CD8-positive, alpha-beta memory T cell (primary cell): ENCODE results near the gene AXIN2. TPM values are rescaled to one million over a fixed set of nuclear protein-coding genes. Genes with fewer than 3 reads are reported as not detected.

Experiments
- CTCF ChIA-PET: fragments of 350-600 bp; sonication (Branson Sonifier 250); formaldehyde crosslinking; loops from one replicate; lab custom pipeline; 2021; ENCODE audit warnings: antibody characterized with exemption; lab: Charles Lee
- POLR2A ChIA-PET: fragments of 350-600 bp; sonication (Branson Sonifier 250); formaldehyde crosslinking; loops from one replicate; lab custom pipeline; 2021; ENCODE audit warnings: antibody characterized with exemption; lab: Charles Lee
- DNase-seq, 5 donors: peaks; one replicate each; pipeline versions ENCODE4 v3.0.0 to v3.0.0-alpha.2; 2020 to 2022; ENCODE audit warnings: mixed read lengths in 1 of 5
- H3K27ac ChIP-seq: one replicate; pipeline ENCODE4 v1.7.0; 2013; ENCODE audit warnings: low read depth, mild to moderate bottlenecking, low read length, moderate library complexity
- H3K27me3 ChIP-seq: 2 replicates; pipeline ENCODE4 v1.7.0; 2013; ENCODE audit warnings: low read length, mild to moderate bottlenecking; ENCODE audit not compliant: insufficient read depth, poor library complexity, severe bottlenecking
- H3K36me3 ChIP-seq: 2 replicates; pipeline ENCODE4 v1.7.0; 2013; ENCODE audit warnings: mild to moderate bottlenecking, low read length, moderate library complexity; ENCODE audit not compliant: insufficient read depth
- H3K4me1 ChIP-seq: 2 replicates; pipeline ENCODE4 v1.7.0; 2013; ENCODE audit warnings: mild to moderate bottlenecking, low read length, moderate library complexity; ENCODE audit not compliant: insufficient read depth
- H3K4me3 ChIP-seq: 2 replicates; pipeline ENCODE4 v1.7.0; 2013; ENCODE audit warnings: mild to moderate bottlenecking, low read length
- H3K9me3 ChIP-seq: 2 replicates; pipeline ENCODE4 v1.7.0; 2013; ENCODE audit warnings: mild to moderate bottlenecking, low read length
- H3K27ac Mint-ChIP-seq, 8 donors: one replicate each; pipeline ENCODE4 v1.8.0; 2020 to 2021; ENCODE audit warnings: mixed read lengths in 8 of 8, mild to moderate bottlenecking in 6 of 8, inconsistent platforms in 3 of 8, moderate library complexity in 3 of 8
- H3K27me3 Mint-ChIP-seq, 2 donors: one replicate each; pipeline ENCODE4 v1.8.0; 2020 to 2021; ENCODE audit warnings: mixed read lengths in 2 of 2, mild to moderate bottlenecking in 1 of 2, moderate library complexity in 1 of 2
- H3K36me3 Mint-ChIP-seq, 3 donors: one replicate each; pipeline ENCODE4 v1.8.0; 2020 to 2021; ENCODE audit warnings: mixed read lengths in 3 of 3, inconsistent platforms in 1 of 3, mild to moderate bottlenecking in 1 of 3
- H3K4me1 Mint-ChIP-seq, 3 donors: one replicate each; pipeline ENCODE4 v1.8.0; 2020 to 2021; ENCODE audit warnings: mixed read lengths in 3 of 3, inconsistent platforms in 1 of 3, mild to moderate bottlenecking in 1 of 3
- H3K4me3 Mint-ChIP-seq, 7 donors: one replicate each; pipeline ENCODE4 v1.8.0; 2020 to 2021; ENCODE audit warnings: mixed read lengths in 7 of 7, mild to moderate bottlenecking in 6 of 7, moderate library complexity in 4 of 7, inconsistent platforms in 2 of 7
- H3K9me3 Mint-ChIP-seq, 5 donors: one replicate each; pipeline ENCODE4 v1.8.0; 2020 to 2022; ENCODE audit warnings: mixed read lengths in 5 of 5, mild to moderate bottlenecking in 3 of 5, moderate library complexity in 2 of 5, inconsistent platforms in 1 of 5
- polyA plus RNA-seq: library from polyadenylated mRNA; unstranded; fragments of 300-500 nt; fragmentation: Illumina TruSeq; gene quantifications from one replicate; pipeline ENCODE4 v1.2.3, GENCODE V29; 2021
- total RNA-seq, 2 experiments: library from RNA; stranded (reverse); gene quantifications; one replicate each; pipeline ENCODE4 v1.2.3, GENCODE V29; 2021

The AXIN2 gene
- total and polyA plus RNA-seq, 3 experiments from 2014 or later = 3.6 to 3.8 (median 3.8) TPM

DNA sequence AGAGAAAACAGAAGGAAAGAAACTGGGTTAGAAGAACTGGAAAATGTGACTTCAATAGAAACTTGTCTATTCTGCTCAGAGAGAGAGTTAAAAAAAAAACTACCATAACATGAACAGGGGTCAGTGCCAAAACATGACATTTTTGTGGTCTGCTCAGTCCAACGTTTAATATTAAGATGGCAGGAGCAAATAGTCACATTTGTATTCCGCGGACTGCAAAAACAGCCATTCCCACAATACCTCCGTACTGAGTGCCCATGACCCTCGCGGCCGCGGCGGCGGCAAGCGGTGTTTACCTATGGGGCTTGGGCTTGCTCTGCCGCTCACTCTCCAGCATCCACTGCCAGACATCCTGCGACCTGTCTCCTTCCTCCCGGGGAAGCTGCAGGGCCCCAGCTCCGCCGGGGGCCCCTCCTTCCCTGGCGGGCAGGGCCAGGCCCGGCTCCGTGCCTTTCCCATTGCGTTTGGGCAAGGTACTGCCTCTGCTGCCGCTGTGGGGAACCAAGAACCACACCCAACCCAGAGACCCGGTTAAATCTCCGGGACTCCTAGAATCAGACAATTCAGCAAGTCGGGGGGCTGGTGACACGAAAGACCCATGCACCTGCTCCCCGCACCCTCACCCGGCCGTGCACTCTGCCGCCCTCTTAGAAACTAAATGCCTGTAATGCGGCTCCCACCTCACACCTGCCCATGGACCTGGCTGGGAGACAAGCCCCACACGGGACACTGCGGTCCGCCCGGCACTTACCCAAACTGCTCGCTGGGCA is 24.7 kb downstream of the AXIN2 start:
- H3K27ac Mint-ChIP-seq = no peak overlapping the region

DNA sequence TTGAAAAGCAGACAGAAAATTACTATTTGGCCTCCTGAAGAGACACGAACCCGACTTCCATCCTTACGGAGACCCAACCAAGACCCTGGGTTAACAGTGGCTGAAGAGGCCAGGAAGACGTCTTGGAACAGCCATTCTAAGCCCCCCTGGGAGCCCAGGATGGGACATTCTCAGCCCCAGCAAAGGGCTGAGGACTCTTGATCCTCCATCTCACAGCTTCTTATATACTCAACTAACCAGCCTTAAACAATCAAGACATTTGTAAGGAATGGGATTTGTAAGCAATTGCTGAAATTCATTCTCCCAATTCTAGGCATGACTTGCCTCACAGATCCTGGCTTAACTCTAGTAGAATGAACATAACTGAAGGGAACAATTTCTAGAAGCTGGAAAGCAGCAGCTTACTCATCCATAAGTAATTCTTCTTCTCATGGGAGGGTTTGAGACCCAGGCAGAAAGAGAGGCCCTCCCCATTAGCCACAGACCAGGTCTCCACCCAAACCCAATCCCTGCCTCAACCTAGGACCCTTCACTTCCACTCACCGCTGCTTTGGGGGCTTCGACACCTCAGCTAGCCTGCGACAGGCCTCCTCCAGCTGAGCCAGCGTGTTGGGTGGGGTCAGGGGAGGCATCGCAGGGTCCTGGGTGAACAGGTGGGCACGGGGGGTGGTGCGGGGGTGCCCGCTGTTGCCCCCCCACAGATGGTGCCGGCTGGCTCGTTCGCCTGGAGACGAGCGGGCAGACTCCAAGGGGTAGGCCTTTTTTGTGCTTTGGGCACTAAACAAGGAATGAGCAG is 25.5 kb downstream of the AXIN2 start:
- ChIA-PET CTCF (no interaction called here), POLR2A (no interaction called here)
- H3K36me3 ChIP-seq = peaks cover 22% of the 10 kb centered on the region

More for the DNA sequence above, 24.7 kb downstream of the AXIN2 start:
- peaks cover 0 to 1% of the 10 kb centered on the region in 2 donors for H3K27me3 Mint-ChIP-seq
- DNase-seq = no peak
- Histone ChIP-seq H3K36me3 (peaks cover 26% of the 10 kb centered on the region), H3K4me1 (peaks cover 18% of the 10 kb centered on the region), H3K27ac (no peak overlapping the region), H3K27me3 (no peaks in the 10 kb centered on the region), H3K9me3 (no peaks in the 10 kb centered on the region), H3K4me3 (no peak overlapping the region)
- H3K4me3 Mint-ChIP-seq = no peak overlapping the region
- no peaks in the 10 kb centered on the region for H3K9me3 Mint-ChIP-seq
- ChIA-PET POLR2A (no interaction called here), CTCF (no interaction called here)
- peaks cover 9 to 83% (median 10%) of the 10 kb centered on the region in 3 donors for H3K36me3 Mint-ChIP-seq
- peaks cover 6 to 13% (median 12%) of the 10 kb centered on the region in 3 donors for H3K4me1 Mint-ChIP-seq

DNA sequence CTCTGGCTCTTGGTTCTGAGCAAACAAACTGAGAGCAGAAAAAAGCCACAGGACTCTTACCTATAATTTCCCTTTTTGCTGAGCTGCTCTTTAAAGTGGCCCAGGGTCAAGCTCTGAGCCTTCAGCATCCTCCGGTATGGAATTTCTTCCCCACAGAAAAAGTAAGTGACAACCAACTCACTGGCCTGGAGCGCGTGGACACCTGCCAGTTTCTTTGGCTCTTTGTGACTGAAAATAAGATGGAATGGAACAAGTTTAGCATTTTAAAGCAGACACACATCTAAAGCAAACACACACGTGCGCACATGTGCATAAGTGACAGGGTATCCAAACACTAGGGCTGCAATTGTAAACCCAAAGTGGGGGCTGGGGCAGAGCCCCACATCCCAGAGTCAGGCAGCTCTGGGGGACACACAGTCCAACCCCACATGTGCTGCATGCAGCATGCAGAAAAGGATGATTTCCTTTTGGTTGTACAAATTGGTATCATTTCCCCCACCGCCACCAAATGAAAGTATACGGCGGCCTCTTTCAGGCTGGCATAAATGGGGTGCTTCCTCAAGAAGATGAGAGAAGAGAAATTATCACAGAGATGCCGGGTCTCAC is 27.5 kb downstream of the AXIN2 start:
- CTCF ChIA-PET = no interaction called here
- no peaks in the 10 kb centered on the region for H3K9me3 ChIP-seq
- H3K4me1 ChIP-seq = peaks cover 3% of the 10 kb centered on the region
- Mint-ChIP-seq H3K36me3 (peaks cover 7 to 80% (median 9%) of the 10 kb centered on the region in 3 donors), H3K4me1 (peaks cover 0 to 5% (median 3%) of the 10 kb centered on the region in 3 donors), H3K9me3 (no peaks in the 10 kb centered on the region), H3K4me3 (no peak overlapping the region), H3K27ac (peak overlapping the region in 1 of 8 donors; percentile 12), H3K27me3 (no peaks in the 10 kb centered on the region)
- H3K27ac ChIP-seq = no peak overlapping the region
- DNase-seq = no peak
- POLR2A ChIA-PET = interaction anchor here (0.6 kb wide), 1 partner anchor 117 kb away, joined by 3 read pairs; no protein-coding TSS in a partner anchor
- H3K4me3 ChIP-seq = no peak overlapping the region
- H3K27me3 ChIP-seq = no peaks in the 10 kb centered on the region
- H3K36me3 ChIP-seq = peaks cover 22% of the 10 kb centered on the region

More for the DNA sequence above, 25.5 kb downstream of the AXIN2 start:
- no peaks in the 10 kb centered on the region for H3K9me3 ChIP-seq
- peaks cover 0 to 12% (median 10%) of the 10 kb centered on the region in 3 donors for H3K4me1 Mint-ChIP-seq
- no peak overlapping the region for H3K4me3 ChIP-seq
- H3K4me3 Mint-ChIP-seq = peak overlapping the region in 1 of 7 donors; percentile 23
- H3K27me3 Mint-ChIP-seq = peaks cover 0 to 1% of the 10 kb centered on the region in 2 donors
- no peak overlapping the region for H3K27ac ChIP-seq
- no peaks in the 10 kb centered on the region for H3K9me3 Mint-ChIP-seq
- peak overlapping the region in 2 of 8 donors; percentile 17 to 70 for H3K27ac Mint-ChIP-seq
- H3K27me3 ChIP-seq = no peaks in the 10 kb centered on the region
- peaks cover 4 to 83% (median 9%) of the 10 kb centered on the region in 3 donors for H3K36me3 Mint-ChIP-seq
- peaks cover 18% of the 10 kb centered on the region for H3K4me1 ChIP-seq
- DNase-seq = no peak

DNA sequence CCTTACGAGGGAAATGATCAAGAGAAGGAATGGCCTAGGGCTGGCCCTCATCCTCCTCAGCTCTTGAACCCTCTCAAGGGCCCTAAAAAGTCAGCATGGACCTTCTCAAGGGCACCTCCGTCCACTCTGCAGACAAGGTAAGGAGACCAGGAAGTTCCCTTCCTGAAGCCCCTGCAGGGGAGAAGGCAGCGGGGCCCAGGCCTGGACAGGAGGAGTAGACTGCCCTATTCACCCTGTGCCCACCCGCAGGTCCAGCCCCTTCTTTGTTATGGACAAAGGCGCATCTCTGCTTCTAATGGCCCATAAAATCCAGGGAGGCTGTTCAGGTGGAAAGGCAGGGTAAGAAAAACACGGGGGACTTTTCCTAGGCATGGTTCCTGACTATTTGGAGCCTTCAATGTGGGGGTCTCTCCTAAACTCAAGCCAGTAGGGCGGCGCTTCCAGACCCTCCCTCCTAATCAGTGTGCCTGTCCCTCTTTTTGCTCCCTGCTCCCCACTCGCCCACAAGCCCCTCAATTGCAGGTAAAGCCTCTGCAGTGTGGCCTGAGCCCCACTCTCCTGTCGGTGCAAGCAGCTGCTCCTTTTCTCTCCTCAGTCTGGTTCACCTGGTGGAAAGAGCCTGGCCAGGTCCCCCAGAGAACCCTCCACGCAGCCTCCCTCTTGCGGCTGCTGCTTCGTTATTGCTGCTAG is 28.2 kb downstream of the AXIN2 start:
- CTCF ChIA-PET = no interaction called here
- Mint-ChIP-seq H3K27me3 (no peaks in the 10 kb centered on the region), H3K9me3 (no peaks in the 10 kb centered on the region), H3K4me3 (no peak overlapping the region), H3K36me3 (peaks cover 8 to 77% (median 9%) of the 10 kb centered on the region in 3 donors), H3K4me1 (peaks cover 0 to 5% (median 0%) of the 10 kb centered on the region in 3 donors), H3K27ac (no peak overlapping the region)
- Histone ChIP-seq H3K4me1 (no peaks in the 10 kb centered on the region), H3K27ac (no peak overlapping the region), H3K9me3 (no peaks in the 10 kb centered on the region), H3K4me3 (no peak overlapping the region), H3K27me3 (no peaks in the 10 kb centered on the region), H3K36me3 (peaks cover 22% of the 10 kb centered on the region)
- POLR2A ChIA-PET = no interaction called here
- DNase-seq = no peak

DNA sequence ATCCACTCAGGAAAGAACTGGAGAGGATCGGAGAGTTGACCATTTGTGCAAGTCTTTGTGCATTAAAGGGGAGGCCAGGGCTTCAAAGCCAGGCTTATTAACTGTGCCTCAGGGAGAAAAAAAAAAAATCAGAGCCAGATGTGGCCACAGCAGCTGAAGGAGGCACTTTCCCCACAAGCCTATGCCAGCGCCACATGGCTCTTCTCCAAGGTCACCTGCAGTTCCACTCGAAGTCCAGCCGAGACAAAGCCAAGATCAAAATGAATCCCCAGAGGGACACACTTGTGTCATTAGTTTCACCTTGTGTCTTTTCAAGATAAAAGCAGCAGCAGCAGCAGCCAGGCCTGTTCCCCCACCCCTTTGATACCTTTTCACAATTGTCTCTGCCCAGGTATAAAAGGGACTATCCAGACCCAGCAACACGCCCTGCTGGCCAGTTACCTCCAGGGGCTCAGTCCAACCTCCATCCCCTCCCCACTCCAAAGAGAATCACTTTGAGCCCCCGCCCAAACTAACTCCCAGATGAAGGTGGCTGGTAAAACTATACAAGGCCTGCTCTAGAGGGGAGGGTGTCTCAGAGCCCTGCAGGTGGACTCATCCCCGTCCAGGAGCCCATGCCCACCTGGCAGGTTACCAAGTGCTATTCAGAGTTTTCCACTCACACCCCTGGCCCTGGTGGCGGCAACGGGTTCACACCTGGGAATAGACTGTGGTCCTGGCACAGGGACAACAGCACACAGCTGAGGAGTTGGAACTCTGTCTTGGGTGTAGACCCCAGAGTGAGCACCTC is 29.2 kb downstream of the AXIN2 start:
- peaks cover 0 to 8% (median 1%) of the 10 kb centered on the region in 3 donors for H3K4me1 Mint-ChIP-seq
- H3K4me3 Mint-ChIP-seq = no peak overlapping the region
- CTCF ChIA-PET = no interaction called here
- no peak for DNase-seq
- H3K27me3 Mint-ChIP-seq = peaks cover 0 to 2% of the 10 kb centered on the region in 2 donors
- no peaks in the 10 kb centered on the region for H3K27me3 ChIP-seq
- H3K4me1 ChIP-seq = no peaks in the 10 kb centered on the region
- POLR2A ChIA-PET = no interaction called here
- H3K36me3 ChIP-seq = peaks cover 22% of the 10 kb centered on the region
- no peaks in the 10 kb centered on the region for H3K9me3 Mint-ChIP-seq
- H3K4me3 ChIP-seq = no peak overlapping the region
- H3K36me3 Mint-ChIP-seq = peaks cover 8 to 71% (median 9%) of the 10 kb centered on the region in 3 donors
- H3K27ac Mint-ChIP-seq = peak overlapping the region in 3 of 8 donors; percentile 78 to 85 (median 84)
- H3K9me3 ChIP-seq = no peaks in the 10 kb centered on the region
- H3K27ac ChIP-seq = no peak overlapping the region

DNA sequence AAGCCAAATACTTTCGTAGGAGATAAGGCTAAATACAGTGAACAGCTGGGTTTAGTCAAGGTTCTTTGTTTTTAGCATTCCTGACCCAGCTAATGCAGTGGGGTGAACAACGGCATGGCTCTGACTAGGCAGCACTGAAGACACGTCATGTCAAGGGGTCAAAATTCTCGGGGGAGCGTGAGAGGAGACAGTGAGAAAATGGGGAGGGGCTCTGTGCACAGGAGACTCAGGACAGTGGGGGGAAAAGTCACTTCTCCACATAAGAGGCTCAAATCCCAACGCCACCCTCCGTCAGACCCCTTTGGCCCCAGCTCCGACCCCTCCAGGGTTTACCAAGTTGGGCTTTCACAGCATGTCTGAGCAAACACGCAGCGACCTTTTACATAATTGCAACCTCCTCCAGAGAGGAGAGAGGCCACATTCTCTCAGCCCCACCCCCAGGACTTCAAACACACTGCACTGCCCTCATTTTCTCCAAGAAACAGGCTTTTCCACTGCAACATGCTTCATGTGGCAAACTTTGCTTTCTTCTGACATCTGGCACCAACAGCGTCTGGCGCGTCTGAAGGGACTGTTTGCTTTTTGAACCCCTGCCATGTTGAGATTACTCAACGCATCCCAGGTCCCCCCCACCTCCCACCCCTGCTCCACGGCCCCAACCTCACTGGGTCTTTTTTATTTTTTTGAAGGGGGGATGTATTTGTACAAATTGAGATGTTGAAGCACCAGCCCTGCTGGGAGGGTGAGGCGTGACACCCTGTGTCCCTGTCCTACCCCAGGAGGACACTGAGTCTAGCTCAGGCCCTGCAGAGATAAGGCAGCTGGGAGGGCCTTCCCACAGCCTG is 30.0 kb downstream of the AXIN2 start:
- Histone ChIP-seq H3K27me3 (no peaks in the 10 kb centered on the region), H3K27ac (no peak overlapping the region), H3K4me1 (no peaks in the 10 kb centered on the region), H3K9me3 (no peaks in the 10 kb centered on the region), H3K36me3 (peaks cover 13% of the 10 kb centered on the region), H3K4me3 (no peak overlapping the region)
- no peaks in the 10 kb centered on the region for H3K9me3 Mint-ChIP-seq
- POLR2A ChIA-PET = no interaction called here
- peaks cover 0 to 8% (median 1%) of the 10 kb centered on the region in 3 donors for H3K4me1 Mint-ChIP-seq
- CTCF ChIA-PET = interaction anchor here (0.8 kb wide), 1 partner anchor 25 kb away, joined by 3 read pairs; no protein-coding TSS in a partner anchor
- H3K27ac Mint-ChIP-seq = peak overlapping the region in 4 of 8 donors; percentile 43 to 85 (median 67)
- no peak for DNase-seq
- peaks cover 0 to 2% of the 10 kb centered on the region in 2 donors for H3K27me3 Mint-ChIP-seq
- no peak overlapping the region for H3K4me3 Mint-ChIP-seq
- peaks cover 8 to 67% (median 9%) of the 10 kb centered on the region in 3 donors for H3K36me3 Mint-ChIP-seq
